Tibial nerve (tissue), 4 donors: Measurements from ENCODE around the gene SHB. TPM values are rescaled to one million over a fixed set of nuclear protein-coding genes. Genes with fewer than 3 reads are reported as not detected.

Experiments used
- DNase-seq, 2 donors: peaks; one replicate each; pipeline ENCODE4 v3.0.0-alpha.2; 2019; ENCODE audit warnings: low spot score in 2 of 2
- H3K27ac ChIP-seq, 4 donors: fragments of 200-600 bp; sonication (generic) in 3 of 4; one replicate each; pipeline ENCODE4 v1.5.1; 2017 to 2019; ENCODE audit warnings: mild to moderate bottlenecking in 1 of 4
- H3K27me3 ChIP-seq, 2 donors: fragments of 200-600 bp; sonication (generic) in 1 of 2; one replicate each; pipeline versions ENCODE4 v1.5.1 to v1.6.0; 2017 to 2019
- H3K36me3 ChIP-seq, 3 donors: fragments of 200-600 bp; sonication (generic); one replicate each; pipeline ENCODE4 v1.5.1; 2018 to 2019
- H3K4me1 ChIP-seq, 4 donors: fragments of 200-600 bp; sonication (generic) in 3 of 4; one replicate each; pipeline ENCODE4 v1.5.1; 2017 to 2019
- H3K4me3 ChIP-seq, 4 donors: fragments of 200-600 bp; sonication (generic) in 3 of 4; one replicate each; pipeline ENCODE4 v1.5.1; 2017 to 2019; ENCODE audit warnings: mild to moderate bottlenecking in 1 of 4, moderate library complexity in 1 of 4
- H3K9me3 ChIP-seq, 4 donors: fragments of 200-600 bp; sonication (generic) in 3 of 4; one replicate each; pipeline ENCODE4 v1.5.1; 2017 to 2019
- EP300 ChIP-seq, 2 donors: sonication (generic); formaldehyde crosslinking; IDR thresholded peaks; one replicate each; pipeline ENCODE4 v1.6.1; 2017; ENCODE audit warnings: antibody characterized with exemption in 2 of 2, mild to moderate bottlenecking in 1 of 2
- POLR2A ChIP-seq, 2 donors: fragments of 450-650 bp; IDR thresholded peaks; one replicate each; pipeline ENCODE4 v1.6.1; 2017; ENCODE audit warnings: antibody characterized with exemption in 2 of 2, mild to moderate bottlenecking in 2 of 2, moderate library complexity in 2 of 2
- WGBS, 2 donors: methylation state at CpG; one replicate each; pipeline ENCODE4 v1.1.5; 2018; 5-methylcytosine and 5-hydroxymethylcytosine counted together
- total RNA-seq, 4 donors: library from RNA; depleted of rRNA; stranded (reverse); fragments of >200 nt; gene quantifications; one replicate each; pipeline ENCODE4 v1.1.0, GENCODE V29; 2016
- TF ChIP-seq, protein P1 (sequence below), 5 experiments: fragments of 200-600 bp in 3 of 5; fragments of 450-650 bp in 2 of 5; sonication (generic) in 3 of 5; IDR thresholded peaks; one replicate each; pipeline ENCODE4 v1.5.1; 2016 to 2019; ENCODE audit warnings: antibody characterized with exemption in 5 of 5, mild to moderate bottlenecking in 3 of 5, moderate library complexity in 2 of 5

The SHB gene
- total RNA-seq, 4 donors from 2014 or later: 6.3 to 15.9 (median 11.6) TPM

DNA sequence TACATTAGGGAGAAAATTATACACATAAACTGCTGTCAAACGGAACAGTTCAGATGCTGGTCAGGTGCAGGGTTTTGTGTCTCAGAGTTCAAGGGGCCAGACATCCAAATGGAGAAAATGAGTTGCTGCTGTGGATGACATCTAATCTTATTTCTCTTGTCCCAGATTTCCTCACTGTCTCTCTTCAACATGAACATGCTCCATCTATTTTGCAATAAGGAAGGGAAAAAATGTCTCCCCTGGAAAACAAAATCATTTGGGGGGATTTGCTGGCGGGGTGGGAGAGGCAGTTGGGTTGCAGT is 51.2 kb downstream of the SHB start:
- TF ChIP-seq POLR2A (IDR thresholded peaks at IDR 0.05) (no peak), EP300 (IDR thresholded peaks at IDR 0.05) (no peak)
- TF ChIP-seq, protein P1, sequence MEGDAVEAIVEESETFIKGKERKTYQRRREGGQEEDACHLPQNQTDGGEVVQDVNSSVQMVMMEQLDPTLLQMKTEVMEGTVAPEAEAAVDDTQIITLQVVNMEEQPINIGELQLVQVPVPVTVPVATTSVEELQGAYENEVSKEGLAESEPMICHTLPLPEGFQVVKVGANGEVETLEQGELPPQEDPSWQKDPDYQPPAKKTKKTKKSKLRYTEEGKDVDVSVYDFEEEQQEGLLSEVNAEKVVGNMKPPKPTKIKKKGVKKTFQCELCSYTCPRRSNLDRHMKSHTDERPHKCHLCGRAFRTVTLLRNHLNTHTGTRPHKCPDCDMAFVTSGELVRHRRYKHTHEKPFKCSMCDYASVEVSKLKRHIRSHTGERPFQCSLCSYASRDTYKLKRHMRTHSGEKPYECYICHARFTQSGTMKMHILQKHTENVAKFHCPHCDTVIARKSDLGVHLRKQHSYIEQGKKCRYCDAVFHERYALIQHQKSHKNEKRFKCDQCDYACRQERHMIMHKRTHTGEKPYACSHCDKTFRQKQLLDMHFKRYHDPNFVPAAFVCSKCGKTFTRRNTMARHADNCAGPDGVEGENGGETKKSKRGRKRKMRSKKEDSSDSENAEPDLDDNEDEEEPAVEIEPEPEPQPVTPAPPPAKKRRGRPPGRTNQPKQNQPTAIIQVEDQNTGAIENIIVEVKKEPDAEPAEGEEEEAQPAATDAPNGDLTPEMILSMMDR (IDR thresholded peaks at IDR 0.05): no peak
- Histone ChIP-seq H3K36me3 (peaks cover 0 to 23% (median 0%) of the 10 kb centered on the region in 3 donors), H3K27ac (peak overlapping the region in 2 of 4 donors; percentile 64 to 78), H3K9me3 (no peaks in the 10 kb centered on the region), H3K4me1 (peaks cover 0 to 51% (median 14%) of the 10 kb centered on the region in 4 donors), H3K4me3 (no peak overlapping the region), H3K27me3 (no peaks in the 10 kb centered on the region)
- 84 to 89% methylated on average over 2 of the region's 2 CpGs for WGBS, 2 donors
- DNase-seq: no peak

GRCh38 chr9:38017149-38017884 is 51.7 kb downstream of the SHB start:
- peaks cover 0 to 48% (median 12%) of the 10 kb centered on the region in 4 donors for H3K4me1 ChIP-seq
- DNase-seq: no peak
- TF ChIP-seq EP300 (IDR thresholded peaks at IDR 0.05): peak in 1 of 2 donors; percentile 76
- TF ChIP-seq, protein P1 (IDR thresholded peaks at IDR 0.05): peak; percentile 29 to 75 (median 66)
- no peak for TF ChIP-seq POLR2A (IDR thresholded peaks at IDR 0.05)
- WGBS, 2 donors: 51 to 64% methylated on average over 13 of the region's 13 CpGs
- H3K27ac ChIP-seq: peak overlapping the region; percentile 12 to 78 (median 46)
- H3K4me3 ChIP-seq: no peak overlapping the region
- peaks cover 0 to 23% (median 0%) of the 10 kb centered on the region in 3 donors for H3K36me3 ChIP-seq
- H3K27me3 ChIP-seq: no peaks in the 10 kb centered on the region
- no peaks in the 10 kb centered on the region for H3K9me3 ChIP-seq

- WGBS, 2 donors: 50 to 52% methylated on average over 12 of the region's 12 CpGs
- Histone ChIP-seq H3K9me3 (no peaks in the 10 kb centered on the region), H3K27me3 (no peaks in the 10 kb centered on the region), H3K27ac (peak overlapping the region; percentile 12 to 78 (median 42)), H3K4me3 (no peak overlapping the region), H3K36me3 (peaks cover 0 to 23% (median 0%) of the 10 kb centered on the region in 3 donors), H3K4me1 (peaks cover 0 to 48% (median 12%) of the 10 kb centered on the region in 4 donors)
- no peak for DNase-seq
- no peak for TF ChIP-seq EP300 (IDR thresholded peaks at IDR 0.05)
- TF ChIP-seq POLR2A (IDR thresholded peaks at IDR 0.05): no peak
- TF ChIP-seq, protein P1 (IDR thresholded peaks at IDR 0.05): no peak
Measured at GRCh38 chr9:38016375-38017135, 52.5 kb downstream of the SHB start.

GRCh38 chr9:38015906-38016305 is 53.1 kb downstream of the SHB start:
- 92 to 93% methylated on average over 7 of the region's 7 CpGs for WGBS, 2 donors
- DNase-seq: no peak
- no peak overlapping the region for H3K27ac ChIP-seq
- TF ChIP-seq, protein P1 (IDR thresholded peaks at IDR 0.05): no peak
- TF ChIP-seq POLR2A (IDR thresholded peaks at IDR 0.05) (no peak), EP300 (IDR thresholded peaks at IDR 0.05) (no peak)
- H3K9me3 ChIP-seq: no peaks in the 10 kb centered on the region
- peaks cover 0 to 23% (median 0%) of the 10 kb centered on the region in 3 donors for H3K36me3 ChIP-seq
- H3K4me3 ChIP-seq: no peak overlapping the region
- H3K27me3 ChIP-seq: no peaks in the 10 kb centered on the region
- peaks cover 0 to 48% (median 12%) of the 10 kb centered on the region in 4 donors for H3K4me1 ChIP-seq

DNA sequence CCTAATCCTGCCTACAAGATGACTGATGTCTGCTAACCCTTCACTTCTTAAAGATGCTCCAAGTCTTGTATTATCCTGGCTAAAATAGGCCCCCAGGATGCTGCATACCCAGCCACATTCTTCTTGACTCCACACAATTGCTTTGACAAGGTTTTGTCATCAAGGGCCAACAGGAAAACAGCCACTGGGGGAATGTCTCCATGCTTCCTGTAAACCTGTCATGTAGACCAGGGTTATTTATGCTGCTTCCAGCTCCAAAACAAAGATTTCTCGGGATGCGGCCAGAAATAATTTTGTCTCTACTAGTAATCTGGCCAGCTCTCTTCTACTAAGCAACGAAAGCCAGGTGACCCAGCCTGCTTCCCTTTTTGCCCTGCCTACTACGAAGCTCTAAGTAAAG is 53.8 kb downstream of the SHB start:
- Histone ChIP-seq H3K27ac (no peak overlapping the region), H3K4me3 (no peak overlapping the region), H3K4me1 (peaks cover 0 to 45% (median 12%) of the 10 kb centered on the region in 4 donors), H3K36me3 (peaks cover 0 to 23% (median 0%) of the 10 kb centered on the region in 3 donors), H3K9me3 (no peaks in the 10 kb centered on the region), H3K27me3 (no peaks in the 10 kb centered on the region)
- no peak for DNase-seq
- no peak for TF ChIP-seq POLR2A (IDR thresholded peaks at IDR 0.05)
- TF ChIP-seq, protein P1 (IDR thresholded peaks at IDR 0.05): no peak
- no peak for TF ChIP-seq EP300 (IDR thresholded peaks at IDR 0.05)
- 65 to 70% methylated on average over 4 of the region's 4 CpGs for WGBS, 2 donors
